AG09309 (cell line): Measurements from ENCODE around the gene NOS3.

Source experiments
- DNase-seq: peaks from one replicate; pipeline ENCODE4 v3.0.0-alpha.2; 2010; ENCODE audit warnings: low read depth
- H3K4me3 ChIP-seq: 2 replicates; pipeline ENCODE4 v1.5.1; 2011; ENCODE audit warnings: mild to moderate bottlenecking, low read depth, low read length, moderate library complexity; ENCODE audit not compliant: control insufficient read depth
- CTCF ChIP-seq: IDR thresholded peaks from 2 replicates; pipeline ENCODE4 v1.5.1; 2011; ENCODE audit warnings: mild to moderate bottlenecking, low read depth, low read length, inconsistent platforms; ENCODE audit not compliant: insufficient read depth, control insufficient read depth; ENCODE audit errors: missing control alignments

Gene NOS3

GRCh38 chr7:150951521-150951920 lies 39.3 kb upstream of the NOS3 start:
- DNase-seq = no peak
- no peak overlapping the region for H3K4me3 ChIP-seq
- TF ChIP-seq CTCF = no peak

- H3K4me3 ChIP-seq = no peak overlapping the region
- TF ChIP-seq CTCF = no peak
- DNase-seq = no peak
Measured at GRCh38 chr7:150952331-150953050, 38.3 kb upstream of the NOS3 start.

- DNase-seq = no peak
- no peak for TF ChIP-seq CTCF
- H3K4me3 ChIP-seq = no peak overlapping the region
Measured at GRCh38 chr7:150953061-150953997, 37.5 kb upstream of the NOS3 start.

GRCh38 chr7:150954201-150954985 lies 36.4 kb upstream of the NOS3 start:
- no peak for DNase-seq
- no peak overlapping the region for H3K4me3 ChIP-seq

GRCh38 chr7:150954986-150955518 lies 35.8 kb upstream of the NOS3 start:
- no peak overlapping the region for H3K4me3 ChIP-seq

More at GRCh38 chr7:150954201-150954985, 36.4 kb upstream of the NOS3 start:
- no peak for TF ChIP-seq CTCF

More at GRCh38 chr7:150954986-150955518, 35.8 kb upstream of the NOS3 start:
- TF ChIP-seq CTCF = no peak
- no peak for DNase-seq
